Nephron progenitor cell (in vitro differentiated cells): Measurements from ENCODE around the gene EMID1.

Experiments used
- DNase-seq: peaks from one replicate; pipeline ENCODE4 v3.0.0; 2021
- H3K27ac Mint-ChIP-seq: 2 replicates; pipeline ENCODE4 v1.8.0; 2021; ENCODE audit warnings: mild to moderate bottlenecking, moderate library complexity, mixed read lengths
- H3K27me3 Mint-ChIP-seq: 2 replicates; pipeline ENCODE4 v1.8.0; 2021; ENCODE audit warnings: mild to moderate bottlenecking, low read depth, mixed read lengths; ENCODE audit not compliant: poor library complexity
- H3K36me3 Mint-ChIP-seq: 2 replicates; pipeline ENCODE4 v1.8.0; 2021; ENCODE audit warnings: low read depth, mixed read lengths
- H3K4me1 Mint-ChIP-seq: 2 replicates; pipeline ENCODE4 v1.8.0; 2021; ENCODE audit warnings: mixed read lengths
- H3K4me3 Mint-ChIP-seq: 2 replicates; pipeline ENCODE4 v1.8.0; 2021; ENCODE audit warnings: mild to moderate bottlenecking, moderate library complexity, mixed read lengths
- H3K9me3 Mint-ChIP-seq: 2 replicates; pipeline ENCODE4 v1.8.0; 2021; ENCODE audit warnings: mild to moderate bottlenecking, moderate library complexity, mixed read lengths
- CTCF ChIP-seq: fragments of 200-600 bp; sonication (generic); IDR thresholded peaks from 2 replicates; pipeline ENCODE4 v1.5.0; 2021; ENCODE audit warnings: antibody characterized with exemption

Gene EMID1

GRCh38 chr22:29163808-29164207, 41.9 kb upstream of the EMID1 start:
- peaks cover 14% of the 10 kb centered on the region for H3K4me1 Mint-ChIP-seq
- DNase-seq: no peak
- H3K4me3 Mint-ChIP-seq: no peak overlapping the region

GRCh38 chr22:29165321-29166060, 40.2 kb upstream of the EMID1 start:
- H3K4me1 Mint-ChIP-seq: peaks cover 22% of the 10 kb centered on the region
- DNase-seq: no peak
- H3K27me3 Mint-ChIP-seq: peaks cover 19% of the 10 kb centered on the region
- no peak overlapping the region for H3K4me3 Mint-ChIP-seq
- no peaks in the 10 kb centered on the region for H3K36me3 Mint-ChIP-seq
- H3K27ac Mint-ChIP-seq: no peak overlapping the region
- TF ChIP-seq CTCF: no peak
- H3K9me3 Mint-ChIP-seq: no peaks in the 10 kb centered on the region

More at GRCh38 chr22:29163808-29164207, 41.9 kb upstream of the EMID1 start:
- no peaks in the 10 kb centered on the region for H3K36me3 Mint-ChIP-seq
- peaks cover 20% of the 10 kb centered on the region for H3K27me3 Mint-ChIP-seq
- no peaks in the 10 kb centered on the region for H3K9me3 Mint-ChIP-seq
- no peak for TF ChIP-seq CTCF
- no peak overlapping the region for H3K27ac Mint-ChIP-seq

- TF ChIP-seq CTCF: no peak
- Mint-ChIP-seq H3K36me3 (no peaks in the 10 kb centered on the region), H3K4me1 (peaks cover 26% of the 10 kb centered on the region), H3K27me3 (peaks cover 19% of the 10 kb centered on the region), H3K27ac (no peak overlapping the region), H3K4me3 (no peak overlapping the region), H3K9me3 (no peaks in the 10 kb centered on the region)
- no peak for DNase-seq
Measured at GRCh38 chr22:29166180-29166579, 39.5 kb upstream of the EMID1 start.

GRCh38 chr22:29167032-29167911, 38.4 kb upstream of the EMID1 start:
- no peak for DNase-seq
- no peak for TF ChIP-seq CTCF
- no peaks in the 10 kb centered on the region for H3K36me3 Mint-ChIP-seq

GRCh38 chr22:29171721-29172120, 34.0 kb upstream of the EMID1 start:
- Mint-ChIP-seq H3K27me3 (peaks cover 15% of the 10 kb centered on the region), H3K4me3 (no peak overlapping the region)

More at GRCh38 chr22:29167032-29167911, 38.4 kb upstream of the EMID1 start:
- Mint-ChIP-seq H3K27ac (no peak overlapping the region), H3K4me1 (peaks cover 26% of the 10 kb centered on the region), H3K4me3 (no peak overlapping the region), H3K9me3 (peaks cover 4% of the 10 kb centered on the region), H3K27me3 (peaks cover 20% of the 10 kb centered on the region)

More at GRCh38 chr22:29171721-29172120, 34.0 kb upstream of the EMID1 start:
- TF ChIP-seq CTCF: no peak
- peaks cover 22% of the 10 kb centered on the region for H3K4me1 Mint-ChIP-seq
- peaks cover 41% of the 10 kb centered on the region for H3K9me3 Mint-ChIP-seq
- DNase-seq: no peak
- H3K27ac Mint-ChIP-seq: no peak overlapping the region
- H3K36me3 Mint-ChIP-seq: peaks cover 16% of the 10 kb centered on the region
